Heart right ventricle (tissue), 16 donors: Measurements from ENCODE around the gene NHLRC4. TPM values are rescaled to one million over a fixed set of nuclear protein-coding genes. Genes with fewer than 3 reads are reported as not detected.

Experiments used
- ATAC-seq, 8 donors: fragments of 200-7000 bp; cut with Tn5 transposase; one replicate each; pipeline ENCODE4 v1.9.1; 2020; ENCODE audit warnings: mild to moderate bottlenecking in 8 of 8, moderate library complexity in 8 of 8, moderate number of reproducible peaks in 1 of 8
- DNase-seq, 2 donors: peaks; one replicate each; pipeline ENCODE4 v3.0.0-alpha.2; 2020
- H3K27ac ChIP-seq, 10 donors: fragments of 200-600 bp; sonication (generic) in 2 of 10; one replicate each; pipeline versions ENCODE4 v1.5.0 to v1.8.0; 2020 to 2022; ENCODE audit warnings: mild to moderate bottlenecking in 3 of 10
- H3K27me3 ChIP-seq, 7 donors: fragments of 200-600 bp; one replicate each; pipeline ENCODE4 v1.8.0; 2021 to 2022; ENCODE audit warnings: mild to moderate bottlenecking in 2 of 7
- H3K36me3 ChIP-seq, 9 donors: fragments of 200-600 bp; sonication (generic) in 1 of 9; one replicate each; pipeline versions ENCODE4 v1.5.0 to v1.8.0; 2020 to 2022; ENCODE audit warnings: mild to moderate bottlenecking in 2 of 9
- H3K4me1 ChIP-seq, 9 donors: fragments of 200-600 bp; sonication (generic) in 1 of 9; one replicate each; pipeline versions ENCODE4 v1.5.0 to v1.8.0; 2020 to 2022; ENCODE audit warnings: mild to moderate bottlenecking in 4 of 9
- H3K4me3 ChIP-seq, 10 donors: fragments of 200-600 bp; sonication (generic) in 2 of 10; one replicate each; pipeline versions ENCODE4 v1.5.0 to v1.8.0; 2020 to 2022; ENCODE audit warnings: mild to moderate bottlenecking in 7 of 10, moderate library complexity in 2 of 10
- H3K9me3 ChIP-seq, 11 donors: fragments of 200-600 bp in 10 of 11; sonication (generic) in 2 of 11; one replicate each; pipeline versions ENCODE4 v1.5.0 to v1.8.0; 2013 to 2022; ENCODE audit warnings: mild to moderate bottlenecking in 2 of 11, control low read depth in 1 of 11, moderate library complexity in 1 of 11
- CTCF ChIP-seq, 9 donors: fragments of 200-600 bp; sonication (generic) in 2 of 9; IDR thresholded peaks; one replicate each; pipeline versions ENCODE4 v1.5.0 to v1.8.0; 2021 to 2022; ENCODE audit warnings: antibody characterized with exemption in 9 of 9, mild to moderate bottlenecking in 5 of 9, moderate library complexity in 1 of 9
- WGBS, 2 donors: extraction: QIAGEN DNeasy Blood & Tissue Kit; methylation state at CpG; one replicate each; pipeline ENCODE4 v1.1.7; 2013; ENCODE audit warnings: inconsistent platforms in 1 of 2; 5-methylcytosine and 5-hydroxymethylcytosine counted together
- intact Hi-C, 10 donors: fragments of 100-400 bp; cut with DNase I; formaldehyde crosslinking; loops; one replicate each; pipeline versions ENCODE4 v1.11.1 to v1.14.2; 2022
- polyA plus RNA-seq, 2 donors: library from polyadenylated mRNA; stranded (reverse); fragments of 200-250 nt; gene quantifications; one replicate each; pipeline ENCODE4 v1.2.3, GENCODE V29; 2013
- total RNA-seq, 10 donors: library from RNA; stranded (reverse); fragmentation: NEBNext Ultra II Directional in 3 of 10; extraction: Animal tissue kit (Norgen Biotek cat#: 25700) in 3 of 10; gene quantifications; one replicate each; pipeline versions ENCODE4 v1.2.1 to v1.2.4, GENCODE V29; 2021 to 2023
- donor health status: Arrhythmogenic right ventricular cardiomyopathy.
- donor health status: ischemic (EF 13 %, LVEDD 7.1; RV severe dilation, severe dysfunction).
- donor health status: healthy with polysubstance abuse.
- donor health status: DM: no; HTN: yes; CAD: no.
- donor health status: DM: no; HTN: no; CAD: no.
- donor health status: ischemic (EF 25% LVEDD 6.9; RV normal size, moderate dysfunction).
- donor health status: ischemic (EF 25% LVEDD 5.7; RV mildly dilated, moderate dysfunction).
- donor health status: healthy.
- donor health status: DM: yes; HTN: yes; CAD: no.
- donor health status: Ischemic cardiomyopathy.
- donor health status: ischemic (EF 35%, LVEDD 5.7; RV mildly dilated, moderate dysfunction).
- donor health status: nonischemic (EF 11% LVEDD 7.7; RV severe dilation, severe dysfunction).
- donor health status: DM: yes; HTN: yes; CAD: no.
- donor health status: PGD.
- donor health status: ischemic (EF 29% LVEDD 5.4; RV normal size, mild dysfunction).
- donor health status: nonischemic (EF 23%, LVEDD 6.1; RV moderate dilation, normal function).

The NHLRC4 gene
- total and polyA plus RNA-seq, 12 donors: 0.12 to 0.75 (median 0.54) TPM; not detected in 2

GRCh38 chr16:523097-523741 lies 43.6 kb upstream of the NHLRC4 start:
- Histone ChIP-seq H3K4me1 (peaks cover 6 to 25% (median 19%) of the 10 kb centered on the region in 9 donors), H3K27me3 (no peaks in the 10 kb centered on the region), H3K27ac (no peak overlapping the region), H3K9me3 (no peaks in the 10 kb centered on the region), H3K36me3 (peaks cover 0 to 32% (median 11%) of the 10 kb centered on the region in 9 donors), H3K4me3 (no peak overlapping the region)
- peak in 1 of 2 donors; percentile 13 for DNase-seq
- no peak for ATAC-seq
- 92 to 93% methylated on average over 22 of the region's 22 CpGs for WGBS, 2 donors
- no peak for TF ChIP-seq CTCF (IDR thresholded peaks at IDR 0.05)
- intact Hi-C loops: no loop called here

- intact Hi-C loops: loop anchor here in 2 of 10 donors (5.0 kb wide), 2 partner anchors 43 to 97 kb away; partner anchors contain the start of genes NHLRC4 (in 1 of the 2), PIGQ (in 1 of the 2) and RAB11FIP3 (in 1 of the 2)
- Histone ChIP-seq H3K27me3 (no peaks in the 10 kb centered on the region), H3K36me3 (peaks cover 0 to 23% (median 4%) of the 10 kb centered on the region in 9 donors), H3K4me1 (peaks cover 11 to 37% (median 31%) of the 10 kb centered on the region in 9 donors), H3K27ac (no peak overlapping the region), H3K9me3 (no peaks in the 10 kb centered on the region), H3K4me3 (no peak overlapping the region)
- no peak for ATAC-seq
- no peak for TF ChIP-seq CTCF (IDR thresholded peaks at IDR 0.05)
- WGBS, 2 donors: 75 to 79% methylated on average over 24 of the region's 24 CpGs
- no peak for DNase-seq
Observed at GRCh38 chr16:524274-525040, 42.3 kb upstream of the NHLRC4 start.

DNA sequence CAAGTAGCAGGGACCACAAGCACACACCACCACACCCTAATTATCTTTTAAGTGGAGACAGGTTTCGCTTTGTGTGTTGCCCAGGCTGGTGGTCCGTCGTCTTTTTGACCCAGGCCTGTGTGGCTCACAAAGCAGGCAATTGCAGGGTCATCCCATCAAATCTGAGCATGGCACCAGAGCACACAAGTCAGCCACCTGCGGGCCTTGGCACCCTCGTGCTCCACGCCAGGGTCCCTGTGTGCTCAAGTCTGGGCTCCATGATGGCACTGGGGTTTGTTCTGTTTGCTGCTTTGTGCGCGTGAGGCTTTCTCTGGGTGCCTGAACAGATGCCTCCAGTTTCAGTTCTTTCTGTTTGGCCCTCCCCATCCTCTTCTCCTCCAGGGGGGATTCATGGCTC lies 41.7 kb upstream of the NHLRC4 start:
- Histone ChIP-seq H3K27me3 (no peaks in the 10 kb centered on the region), H3K36me3 (peaks cover 0 to 18% (median 0%) of the 10 kb centered on the region in 9 donors), H3K4me3 (no peak overlapping the region), H3K27ac (peak overlapping the region in 1 of 10 donors; percentile 20), H3K9me3 (no peaks in the 10 kb centered on the region), H3K4me1 (peaks cover 17 to 43% (median 38%) of the 10 kb centered on the region in 9 donors)
- 92 to 96% methylated on average over 8 of the region's 8 CpGs for WGBS, 2 donors
- intact Hi-C loops: loop anchor here in 2 of 10 donors (5.0 kb wide), 2 partner anchors 42 to 98 kb away; partner anchors contain the start of genes NHLRC4 (in 1 of the 2), PIGQ (in 1 of the 2) and RAB11FIP3 (in 1 of the 2)
- DNase-seq (no peak), ATAC-seq (no peak)
- no peak for TF ChIP-seq CTCF (IDR thresholded peaks at IDR 0.05)

- no peak for TF ChIP-seq CTCF (IDR thresholded peaks at IDR 0.05)
- Histone ChIP-seq H3K9me3 (no peaks in the 10 kb centered on the region), H3K4me1 (peaks cover 17 to 49% (median 43%) of the 10 kb centered on the region in 9 donors), H3K27ac (peak overlapping the region in 6 of 10 donors; percentile 44 to 100 (median 98)), H3K27me3 (no peaks in the 10 kb centered on the region), H3K36me3 (peaks cover 0 to 12% (median 0%) of the 10 kb centered on the region in 9 donors), H3K4me3 (peak overlapping the region in 8 of 10 donors; percentile 64 to 96 (median 78))
- 77 to 80% methylated on average over 13 of the region's 13 CpGs for WGBS, 2 donors
- no peak for ATAC-seq
- intact Hi-C loops: loop anchor here in 2 of 10 donors (5.0 kb wide), 2 partner anchors 42 to 98 kb away; partner anchors contain the start of genes NHLRC4 (in 1 of the 2), PIGQ (in 1 of the 2) and RAB11FIP3 (in 1 of the 2)
- no peak for DNase-seq
Observed at GRCh38 chr16:525520-526180, 41.2 kb upstream of the NHLRC4 start.
